Stimulated activated CD8-positive, alpha-beta memory T cell treated with anti-CD3 and anti-CD28 coated beads, Interleukin-12 subunit alpha, Interleukin-12 subunit beta, amount 100 ng/mL, for 4 hours (primary cell): ENCODE results near the gene UIMC1.
"Not testable (repeated sequence)": the region's sequence is repeated elsewhere in the genome, so short reads cannot be mapped to it uniquely, and the experiment has no call there.

ENCODE experiments used
- DNase-seq: peaks from one replicate; pipeline ENCODE4 v3.0.0-alpha.2; 2020; ENCODE audit warnings: low read depth

UIMC1 gene

GRCh38 chr5:177006265-177006972 lies at the start of gene UIMC1:
Gene UIMC1 (minus strand): TSS chr5:177006779. CDS start chr5:176982615, 24,164 bp downstream.
- peak; percentile 88 for DNase-seq

GRCh38 chr5:177049285-177049684 lies 42.7 kb upstream of the UIMC1 start:
- no peak for DNase-seq

DNA sequence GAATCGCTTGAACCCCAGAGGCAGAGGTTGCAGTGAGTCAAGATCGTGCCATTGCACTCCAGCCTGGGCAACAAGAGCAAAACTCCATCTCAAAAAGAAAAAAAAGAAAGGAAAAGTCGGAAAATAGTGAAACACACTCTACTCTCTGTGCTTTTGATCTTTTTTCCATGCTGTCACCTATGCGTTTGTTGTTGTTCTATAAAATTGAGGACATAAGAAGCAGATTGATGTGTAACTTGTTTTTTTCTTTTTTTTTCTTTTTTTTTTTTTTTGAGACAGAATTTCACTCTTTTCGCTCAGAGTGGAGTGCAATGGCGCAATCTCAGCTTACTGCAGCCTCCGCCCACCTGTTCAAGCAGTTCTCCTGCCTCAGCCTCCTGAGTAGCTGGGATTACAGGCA lies 42.0 kb upstream of the UIMC1 start:
- not testable (repeated sequence) for DNase-seq

GRCh38 chr5:177045631-177046030 lies 39.1 kb upstream of the UIMC1 start:
- DNase-seq: no peak

DNA sequence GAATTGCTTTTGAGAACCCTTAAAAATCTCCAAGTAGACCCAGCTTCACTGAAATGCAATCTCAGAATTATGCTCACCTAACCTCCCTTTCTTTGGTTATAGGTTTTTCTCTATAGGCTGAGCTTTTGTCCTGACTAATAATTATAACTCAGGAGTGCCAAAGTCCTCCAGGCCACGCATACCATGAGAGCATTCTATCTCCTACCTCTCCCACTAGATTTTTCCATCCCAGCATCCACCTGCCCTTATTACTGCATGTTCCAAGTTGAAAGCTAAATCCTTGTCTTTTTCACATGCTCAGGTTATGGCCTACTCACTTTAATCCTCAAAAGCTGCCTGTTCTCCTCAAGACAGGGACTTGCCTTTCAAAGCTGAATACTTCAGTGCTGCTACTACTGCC lies 38.1 kb upstream of the UIMC1 start:
- no peak for DNase-seq

DNA sequence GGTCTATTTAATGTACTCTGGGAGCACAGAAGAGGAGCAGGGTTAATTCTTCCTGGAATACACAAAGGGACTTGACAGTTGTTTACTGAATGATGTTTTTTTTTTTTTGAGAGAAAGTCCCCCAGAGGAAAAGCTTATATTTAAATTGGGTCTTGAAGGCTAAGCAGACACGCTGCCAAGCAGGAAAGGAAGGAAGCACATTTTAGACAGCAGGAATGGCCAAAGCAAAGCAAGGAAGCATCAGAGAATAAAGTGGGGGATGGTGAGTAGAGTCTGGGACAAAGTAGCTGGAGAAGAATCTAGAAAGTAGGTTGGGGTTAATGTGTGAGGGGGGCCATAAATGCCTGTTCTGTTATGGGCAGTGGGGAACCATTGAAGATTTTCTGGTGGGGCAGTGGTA lies 37.4 kb upstream of the UIMC1 start:
- no peak for DNase-seq

DNA sequence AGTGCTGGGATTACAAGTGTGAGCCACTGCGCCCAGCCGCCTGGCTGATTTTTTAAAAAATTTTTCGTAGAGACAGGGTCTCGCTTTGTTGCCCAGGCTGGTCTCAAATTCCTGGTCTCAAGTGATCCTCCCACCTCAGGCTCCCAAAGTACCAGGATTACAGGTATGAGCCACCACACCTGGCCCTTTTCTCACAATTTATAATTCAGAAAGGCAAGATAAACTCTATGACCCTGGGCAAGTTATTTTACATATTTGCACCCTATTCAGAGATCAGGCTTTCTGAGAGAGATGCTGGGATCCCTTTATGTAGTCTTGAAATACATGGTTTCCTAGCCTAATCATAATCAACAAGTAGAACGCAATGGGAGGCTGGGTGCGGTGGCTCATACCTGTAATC lies 36.5 kb upstream of the UIMC1 start:
- no peak for DNase-seq

DNA sequence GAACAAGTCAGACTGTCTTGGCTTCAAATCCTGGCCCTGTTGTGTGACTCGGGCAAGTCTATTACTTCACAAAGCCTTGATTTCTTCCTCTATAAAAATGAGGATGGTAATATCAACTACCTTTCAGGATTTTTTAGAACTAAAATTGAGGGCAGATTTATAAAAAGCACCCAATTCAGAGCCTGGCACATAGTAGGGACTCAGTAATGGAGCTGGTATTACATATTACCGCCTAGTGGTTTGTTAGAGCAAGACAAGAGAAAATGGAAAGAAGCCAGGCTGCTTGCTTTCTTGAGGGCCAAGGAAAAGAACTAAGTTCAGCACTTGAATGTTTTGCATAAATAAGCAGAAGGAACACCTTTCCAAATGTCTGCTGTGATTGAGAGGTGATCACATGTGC lies 35.4 kb upstream of the UIMC1 start:
- no peak for DNase-seq

- no peak for DNase-seq
Observed at GRCh38 chr5:177040814-177041420, 34.3 kb upstream of the UIMC1 start.

DNA sequence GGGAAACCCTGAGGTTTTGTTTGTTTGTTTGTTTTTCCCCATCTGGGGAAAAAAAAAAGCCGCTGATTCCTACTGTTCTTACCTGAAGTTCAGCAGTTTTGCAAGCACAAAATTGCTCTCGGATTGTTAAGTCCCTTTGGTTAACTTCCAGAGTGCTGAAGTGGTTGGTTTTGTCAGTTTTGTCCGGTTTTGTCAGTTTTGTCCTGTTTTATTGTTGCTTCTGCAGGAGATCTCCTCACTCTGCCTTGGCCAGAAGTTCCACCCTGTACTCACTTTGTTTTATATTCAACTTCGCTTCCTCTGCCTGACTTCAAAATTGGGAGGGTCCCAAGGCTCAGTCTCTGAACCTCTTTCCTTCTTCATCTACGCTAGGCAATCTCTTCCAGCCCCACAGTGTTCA lies 30.3 kb upstream of the UIMC1 start:
- no peak for DNase-seq

GRCh38 chr5:177036443-177036842 lies 29.9 kb upstream of the UIMC1 start:
- no peak for DNase-seq

DNA sequence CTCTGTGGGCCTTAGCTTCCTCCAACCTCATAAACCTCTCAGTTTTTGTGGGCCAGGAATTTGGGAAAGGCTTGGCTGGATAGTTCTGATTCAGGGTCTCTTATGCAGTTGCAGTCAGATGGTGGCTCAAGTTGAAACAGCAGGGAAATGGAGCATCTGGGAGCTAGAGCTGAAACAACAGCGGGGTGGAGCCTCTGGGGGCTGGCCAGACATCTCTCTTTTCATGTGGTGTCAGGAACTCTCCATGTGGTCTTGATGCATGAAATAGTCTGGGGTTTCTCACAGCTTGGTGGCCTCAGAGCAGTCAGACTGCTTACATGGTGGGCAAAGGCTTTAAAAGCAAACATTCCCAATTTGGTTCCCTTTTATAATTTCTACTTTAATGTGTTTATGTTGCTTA lies 29.4 kb upstream of the UIMC1 start:
- no peak for DNase-seq

- no peak for DNase-seq
Observed at GRCh38 chr5:177029498-177029897, 22.9 kb upstream of the UIMC1 start.

- no peak for DNase-seq
Observed at GRCh38 chr5:177027665-177028064, 21.1 kb upstream of the UIMC1 start.

DNA sequence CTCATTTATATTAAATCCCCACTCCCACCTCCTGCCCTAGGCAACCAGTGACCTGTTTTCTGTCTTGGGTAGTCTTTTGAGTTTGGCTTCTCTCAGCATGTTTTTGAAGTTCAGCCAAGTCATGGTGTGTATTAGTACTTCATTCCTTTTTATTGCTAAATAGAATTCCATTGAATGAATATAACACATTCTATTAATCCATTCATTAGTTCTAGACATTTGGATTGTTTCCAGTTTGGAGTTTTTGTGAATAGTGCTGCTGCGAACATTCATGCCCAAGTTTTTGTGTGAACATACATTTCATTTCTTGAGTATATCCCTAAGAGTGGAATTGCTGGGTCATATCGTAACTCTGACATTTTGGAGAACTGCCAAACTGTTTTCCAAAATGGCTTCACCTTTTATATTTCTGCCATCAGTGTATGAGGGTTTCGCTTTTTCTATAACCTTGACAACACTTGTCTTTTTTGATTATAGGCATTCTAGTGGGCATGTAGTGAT lies 18.6 kb upstream of the UIMC1 start:
- no peak for DNase-seq

DNA sequence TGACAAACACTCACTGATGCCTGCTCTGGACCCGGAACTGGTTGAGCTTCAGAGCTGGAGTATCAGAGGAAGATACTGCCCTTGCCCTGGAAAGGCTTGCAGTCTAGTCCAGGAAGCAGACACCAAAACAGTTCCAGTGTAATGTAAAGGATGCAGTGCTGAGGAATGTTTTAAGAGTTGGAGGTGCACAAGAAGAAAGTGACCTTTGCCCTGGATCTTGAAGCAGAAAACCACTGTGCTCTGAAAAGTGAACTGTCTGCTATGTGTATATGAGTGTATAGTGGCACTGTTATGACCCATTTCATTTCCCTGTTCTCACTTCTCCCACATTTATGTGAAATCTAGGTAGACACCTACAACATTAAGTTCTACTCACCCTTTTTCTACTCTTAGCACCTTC lies 18.0 kb upstream of the UIMC1 start:
- DNase-seq: no peak

DNA sequence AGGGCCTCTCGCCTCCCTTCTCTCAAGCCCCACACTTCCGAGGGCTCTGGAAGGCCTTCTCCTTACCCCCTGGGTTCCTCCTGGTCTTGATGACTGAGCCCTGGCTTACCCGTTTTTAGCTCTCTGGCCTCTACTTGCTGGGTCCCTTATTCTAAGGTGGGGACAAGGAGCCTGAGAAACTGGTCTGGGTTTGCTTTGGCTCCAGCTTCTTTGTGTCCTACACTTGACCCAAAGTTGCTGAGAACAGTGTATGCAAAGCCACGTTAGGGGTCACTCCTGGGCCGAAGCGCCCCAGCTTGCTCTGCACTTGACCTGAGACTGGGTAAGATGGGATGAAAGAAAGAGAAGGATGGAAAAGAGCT lies 16.7 kb upstream of the UIMC1 start:
- no peak for DNase-seq

DNA sequence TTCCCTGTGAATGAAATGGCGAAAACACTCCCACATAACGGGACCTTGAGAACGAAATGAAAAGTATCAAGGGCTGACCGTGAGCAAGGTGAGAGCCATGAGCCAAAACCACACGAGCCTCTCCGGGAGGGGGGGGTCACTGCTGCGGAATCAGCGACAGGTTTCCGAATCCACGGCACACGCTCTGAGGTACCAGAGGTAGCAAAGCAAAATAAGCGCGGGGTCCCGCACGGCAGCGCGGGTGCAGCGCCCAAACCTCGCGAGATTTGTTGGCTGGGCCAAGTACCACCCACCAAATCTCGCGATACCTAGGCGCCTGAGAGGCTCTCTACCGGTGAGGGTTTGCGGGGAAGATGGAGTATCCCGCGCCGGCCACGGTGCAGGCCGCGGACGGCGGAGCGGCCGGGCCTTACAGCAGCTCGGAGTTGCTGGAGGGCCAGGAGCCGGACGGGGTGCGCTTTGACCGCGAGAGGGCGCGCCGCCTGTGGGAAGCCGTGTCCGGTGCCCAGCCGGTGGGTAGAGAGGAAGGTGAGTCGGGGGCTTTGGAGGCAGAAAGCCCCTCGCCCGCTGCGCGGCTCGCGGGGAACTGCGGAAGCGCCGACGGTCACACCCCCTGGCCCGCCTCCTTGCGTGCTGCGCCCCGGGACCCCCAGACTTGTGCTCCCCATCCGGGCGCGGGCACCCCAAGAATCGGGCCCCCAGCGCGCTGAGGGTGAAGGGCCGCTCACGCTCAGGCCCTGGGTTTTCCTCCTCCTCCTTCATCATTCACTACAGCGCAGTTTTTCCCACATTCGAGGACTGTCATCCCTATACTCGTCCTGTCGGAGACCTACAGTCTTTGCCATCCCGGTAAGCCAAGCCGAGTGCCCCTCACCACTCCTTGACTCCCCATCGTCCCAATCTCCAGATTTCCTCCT lies 16.1 kb upstream of the UIMC1 start, which contains the start of gene ZNF346:
Gene ZNF346, plus strand, starts transcription at position 311 of the 917 bp plus-strand sequence. Its CDS starts 43 bp downstream, at position 354.
- peak; percentile 78 for DNase-seq

- no peak for DNase-seq
Observed at GRCh38 chr5:177020033-177020432, 13.5 kb upstream of the UIMC1 start.

GRCh38 chr5:177018341-177018740 lies 11.8 kb upstream of the UIMC1 start:
- no peak for DNase-seq

- DNase-seq: no peak
Observed at GRCh38 chr5:177015156-177015555, 8.6 kb upstream of the UIMC1 start.

GRCh38 chr5:177010153-177010552 lies 3.6 kb upstream of the UIMC1 start:
- DNase-seq: no peak

- no peak for DNase-seq
Observed at GRCh38 chr5:177008716-177009115, 2.1 kb upstream of the UIMC1 start.
